Lung (tissue), 16 donors: ENCODE data around the gene LRIG1. TPM values are rescaled to one million over a fixed set of nuclear protein-coding genes. Genes with fewer than 3 reads are reported as not detected.

ENCODE experiments used
- ATAC-seq: fragments of 200-7000 bp; cut with Tn5 transposase; one replicate; pipeline ENCODE4 v1.9.1; 2020; ENCODE audit warnings: moderate number of reproducible peaks; ENCODE audit not compliant: insufficient read depth, low FRiP score
- DNase-seq, 3 donors: peaks; one replicate each; pipeline ENCODE4 v3.0.0-alpha.2; 2013 to 2017
- H3K27ac ChIP-seq, 2 donors: one replicate each; pipeline ENCODE4 v1.5.1; 2013; ENCODE audit warnings: mild to moderate bottlenecking in 2 of 2, moderate library complexity in 2 of 2, control low read depth in 1 of 2, inconsistent platforms in 1 of 2, low read depth in 1 of 2, low read length in 1 of 2
- H3K27me3 ChIP-seq, 3 donors: one replicate each; pipeline ENCODE4 v1.5.1; 2013; ENCODE audit warnings: low read length in 2 of 3; ENCODE audit not compliant: control insufficient read depth in 3 of 3, insufficient read depth in 3 of 3
- H3K36me3 ChIP-seq, 4 donors: one replicate each; pipeline ENCODE4 v1.5.1; 2013; ENCODE audit warnings: low read length in 4 of 4, mild to moderate bottlenecking in 1 of 4, moderate library complexity in 1 of 4; ENCODE audit not compliant: control insufficient read depth in 4 of 4, insufficient read depth in 4 of 4
- H3K4me1 ChIP-seq, 5 donors: one replicate each; pipeline ENCODE4 v1.5.1; 2013; ENCODE audit warnings: low read length in 5 of 5, mild to moderate bottlenecking in 2 of 5, moderate library complexity in 1 of 5; ENCODE audit not compliant: control insufficient read depth in 5 of 5, insufficient read depth in 5 of 5
- H3K4me3 ChIP-seq: one replicate; pipeline ENCODE4 v1.5.1; 2013; ENCODE audit warnings: mild to moderate bottlenecking, control low read depth, moderate library complexity
- H3K9ac ChIP-seq, 2 donors: one replicate each; pipeline ENCODE4 v1.5.1; 2013; ENCODE audit warnings: low read length in 2 of 2, control low read depth in 1 of 2; ENCODE audit not compliant: insufficient read depth in 1 of 2
- H3K9me3 ChIP-seq, 4 donors: one replicate each; pipeline ENCODE4 v1.5.1; 2013; ENCODE audit warnings: low read length in 3 of 4, mild to moderate bottlenecking in 1 of 4, moderate library complexity in 1 of 4; ENCODE audit not compliant: control insufficient read depth in 4 of 4, insufficient read depth in 3 of 4
- CTCF ChIP-seq: IDR thresholded peaks from 2 replicates; pipeline ENCODE4 v1.5.1; 2012; ENCODE audit warnings: mild to moderate bottlenecking; ENCODE audit errors: control extremely low read depth, extremely low read depth
- WGBS, 2 donors: extraction: QIAGEN DNeasy Blood & Tissue Kit; methylation state at CpG; one replicate each; pipeline ENCODE4 v1.1.7; 2013; 5-methylcytosine and 5-hydroxymethylcytosine counted together
- long read RNA-seq, 5 donors: transcript quantifications; one replicate each; lab custom pipeline, GENCODE V29; 2026
- polyA plus RNA-seq, 2 donors: library from polyadenylated mRNA; stranded (reverse); fragments of 200-250 nt; gene quantifications; one replicate each; pipeline ENCODE4 v1.2.1, GENCODE V29; 2013
- total RNA-seq, 2 donors: library from RNA; depleted of rRNA in 1 of 2; stranded (reverse); fragments of >200 nt in 1 of 2; gene quantifications; one replicate each; pipeline ENCODE4 v1.2.1, GENCODE V29; 2014 to 2021
- donor health status: control.
- donor health status: control.
- donor health status: Bipolar disorder and iron deficiency.
- donor health status: healthy.
- donor health status: DM: yes; HTN: yes; CAD: no.

LRIG1 gene
- total RNA-seq: 10 to 100 TPM; 59.3 to 97.4 TPM
- polyA plus RNA-seq: 10 to 100 TPM; 21.9 to 25.1 TPM
- long read RNA-seq, donor 1, full-length matches to known transcripts: 2 of 7 reads
- long read RNA-seq, donor 1, partial matches to known transcripts: 5 of 7 reads
- long read RNA-seq, donor 1, other reads (novel, unspliced or antisense): 0 of 7 reads
- long read RNA-seq, donor 2: 0 reads
- long read RNA-seq, donor 3, full-length matches to known transcripts: 1 of 1 reads
- long read RNA-seq, donor 3, partial matches to known transcripts: 0 of 1 reads
- long read RNA-seq, donor 3, other reads (novel, unspliced or antisense): 0 of 1 reads
- long read RNA-seq, donor 4: 0 reads
- long read RNA-seq, donor 5, full-length matches to known transcripts: 1 of 9 reads
- long read RNA-seq, donor 5, partial matches to known transcripts: 8 of 9 reads
- long read RNA-seq, donor 5, other reads (novel, unspliced or antisense): 0 of 9 reads

GRCh38 chr3:66500576-66501482 is at the start of gene LRIG1:
LRIG1 (minus strand) TSS chr3:66501022; CDS start chr3:66500407, 615 bp downstream.
- peak within 1 kb of the TSS; percentile 89 to 90 for H3K27ac ChIP-seq
- peak; percentile 0 for TF ChIP-seq CTCF
- H3K4me3 ChIP-seq: peak within 1 kb of the TSS; percentile 75
- 0 to 1% methylated on average over 84 to 109 of the region's 109 CpGs for WGBS, 2 donors
- H3K9me3 ChIP-seq: no peaks in the 10 kb centered on the region
- H3K27me3 ChIP-seq: peaks cover 0 to 15% (median 0%) of the 10 kb centered on the region in 3 donors
- peak; percentile 98 for ATAC-seq
- peak within 1 kb of the TSS; percentile 5 to 68 for H3K9ac ChIP-seq
- peak; percentile 99 to 100 (median 99) for DNase-seq
- H3K4me1 ChIP-seq: peaks cover 2 to 34% (median 12%) of the 10 kb centered on the region in 5 donors
- H3K36me3 ChIP-seq: no peaks in the 10 kb centered on the region

- no peak overlapping the region for H3K9ac ChIP-seq
- H3K27ac ChIP-seq: no peak overlapping the region
- DNase-seq (no peak), ATAC-seq (no peak)
- no peak for TF ChIP-seq CTCF
- no peaks in the 10 kb centered on the region for H3K4me1 ChIP-seq
- no peaks in the 10 kb centered on the region for H3K9me3 ChIP-seq
- 96 to 98% methylated on average over 42 to 43 of the region's 43 CpGs for WGBS, 2 donors
- H3K4me3 ChIP-seq: no peak overlapping the region
- H3K27me3 ChIP-seq: no peaks in the 10 kb centered on the region
- no peaks in the 10 kb centered on the region for H3K36me3 ChIP-seq
Observed at GRCh38 chr3:66544619-66545429, 44.0 kb upstream of the LRIG1 start.

GRCh38 chr3:66542153-66542552 is 41.3 kb upstream of the LRIG1 start:
- no peak for TF ChIP-seq CTCF
- no peak for ATAC-seq
- no peaks in the 10 kb centered on the region for H3K27me3 ChIP-seq
- 64 to 78% methylated on average over 2 of the region's 2 CpGs for WGBS, 2 donors
- no peaks in the 10 kb centered on the region for H3K9me3 ChIP-seq
- no peak overlapping the region for H3K9ac ChIP-seq
- no peaks in the 10 kb centered on the region for H3K4me1 ChIP-seq
- DNase-seq: no peak
- H3K36me3 ChIP-seq: no peaks in the 10 kb centered on the region
- H3K27ac ChIP-seq: no peak overlapping the region
- no peak overlapping the region for H3K4me3 ChIP-seq
